Measurements from ENCODE around the gene KRT1.

Gene KRT1

DNA sequence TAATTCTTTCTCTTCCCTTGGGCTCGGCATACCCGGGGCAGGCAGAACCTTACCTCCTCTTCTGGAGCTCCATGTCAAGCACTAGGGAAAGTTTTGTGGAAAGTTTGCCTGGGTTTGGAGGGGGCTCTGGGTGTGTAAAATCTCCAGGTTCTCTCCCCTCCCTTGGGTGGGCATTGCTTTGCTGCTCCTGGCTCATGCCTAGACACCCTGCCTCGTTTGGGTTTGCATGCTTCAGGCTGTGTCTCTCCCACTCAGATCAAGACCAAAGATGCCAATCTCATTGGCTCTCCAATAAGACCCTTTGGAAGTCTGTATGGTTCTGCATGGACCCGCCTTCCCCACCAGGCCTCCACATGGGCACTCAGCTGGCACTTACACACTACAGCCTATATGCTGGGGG, 22.0 kb downstream of the KRT1 start:
- no peak overlapping the region for H3K9ac ChIP-seq (ENCODE audit: low read length)
- peaks cover 52% of the 10 kb centered on the region for H3K27me3 ChIP-seq (replicated peaks; ENCODE audit: insufficient read depth, low read length)
- no peaks in the 10 kb centered on the region for H3K4me1 ChIP-seq (ENCODE audit: low read length)
- H3K9me2 ChIP-seq (replicated peaks; ENCODE audit: insufficient read depth, low read length): no peaks in the 10 kb centered on the region
- H3K4me2 ChIP-seq (ENCODE audit: low read depth, low read length): no peak overlapping the region
- no peak overlapping the region for H3K27ac ChIP-seq (ENCODE audit: low read length)
- no peak for DNase-seq
- no peak for TF ChIP-seq EZH2phosphoT487 (IDR thresholded peaks at IDR 0.05; ENCODE audit: low read length)
- TF ChIP-seq EZH2 (optimal IDR thresholded peaks at IDR 0.05; ENCODE audit: low read depth, low read length): no peak
- TF ChIP-seq, protein P1, sequence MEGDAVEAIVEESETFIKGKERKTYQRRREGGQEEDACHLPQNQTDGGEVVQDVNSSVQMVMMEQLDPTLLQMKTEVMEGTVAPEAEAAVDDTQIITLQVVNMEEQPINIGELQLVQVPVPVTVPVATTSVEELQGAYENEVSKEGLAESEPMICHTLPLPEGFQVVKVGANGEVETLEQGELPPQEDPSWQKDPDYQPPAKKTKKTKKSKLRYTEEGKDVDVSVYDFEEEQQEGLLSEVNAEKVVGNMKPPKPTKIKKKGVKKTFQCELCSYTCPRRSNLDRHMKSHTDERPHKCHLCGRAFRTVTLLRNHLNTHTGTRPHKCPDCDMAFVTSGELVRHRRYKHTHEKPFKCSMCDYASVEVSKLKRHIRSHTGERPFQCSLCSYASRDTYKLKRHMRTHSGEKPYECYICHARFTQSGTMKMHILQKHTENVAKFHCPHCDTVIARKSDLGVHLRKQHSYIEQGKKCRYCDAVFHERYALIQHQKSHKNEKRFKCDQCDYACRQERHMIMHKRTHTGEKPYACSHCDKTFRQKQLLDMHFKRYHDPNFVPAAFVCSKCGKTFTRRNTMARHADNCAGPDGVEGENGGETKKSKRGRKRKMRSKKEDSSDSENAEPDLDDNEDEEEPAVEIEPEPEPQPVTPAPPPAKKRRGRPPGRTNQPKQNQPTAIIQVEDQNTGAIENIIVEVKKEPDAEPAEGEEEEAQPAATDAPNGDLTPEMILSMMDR (IDR thresholded peaks at IDR 0.05; ENCODE audit: low read length): no peak
- no peaks in the 10 kb centered on the region for H3K36me3 ChIP-seq (replicated peaks; ENCODE audit: insufficient read depth, low read length)
- H3K79me2 ChIP-seq (ENCODE audit: low read length): no peaks in the 10 kb centered on the region
- no peaks in the 10 kb centered on the region for H4K20me1 ChIP-seq (ENCODE audit: insufficient read depth, low read length)
- H3K9me3 ChIP-seq (replicated peaks; ENCODE audit: insufficient read depth, low read length): no peaks in the 10 kb centered on the region
- H3K4me3 ChIP-seq (ENCODE audit: low read length): no peak overlapping the region
- H3F3A ChIP-seq (ENCODE audit: insufficient read depth, low read length): no peaks in the 10 kb centered on the region
- no peak overlapping the region for H2AFZ ChIP-seq (ENCODE audit: low read length)

DNA sequence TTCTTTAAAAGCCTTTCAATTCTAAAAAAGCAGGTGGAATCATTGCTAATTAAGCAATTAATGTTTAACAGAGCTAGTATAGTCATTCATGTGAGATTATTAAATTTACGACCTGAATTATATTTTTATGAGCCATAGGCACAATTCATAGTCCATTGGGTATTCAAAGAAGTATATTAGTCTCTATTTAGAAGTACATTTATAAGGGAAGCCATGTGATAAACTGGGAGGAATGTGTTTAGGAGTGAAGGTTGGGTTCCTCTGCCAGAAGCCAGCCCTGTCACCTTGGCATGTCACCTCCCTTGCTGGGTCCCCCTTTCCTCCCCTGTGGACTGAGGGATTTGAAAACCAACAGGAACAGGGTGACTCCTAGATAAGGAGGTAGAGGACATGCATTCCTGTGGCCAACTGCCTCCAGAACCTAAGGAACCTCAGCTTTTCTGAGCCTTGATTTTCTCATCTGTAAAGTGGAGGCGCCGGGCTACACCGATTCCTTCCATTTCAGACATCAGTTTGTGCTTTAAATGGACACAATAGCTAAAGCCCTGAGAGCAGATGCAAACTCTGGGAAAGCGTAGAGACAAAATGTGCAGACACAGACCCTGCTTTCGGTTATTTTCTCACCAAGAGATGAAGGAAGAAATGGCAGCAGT, 22.8 kb downstream of the KRT1 start:
- Histone ChIP-seq H3K4me2 (ENCODE audit: low read depth, low read length) (no peak overlapping the region), H3K9me3 (replicated peaks; ENCODE audit: insufficient read depth, low read length) (no peaks in the 10 kb centered on the region), H2AFZ (ENCODE audit: low read length) (no peak overlapping the region), H3F3A (ENCODE audit: insufficient read depth, low read length) (no peaks in the 10 kb centered on the region), H3K79me2 (ENCODE audit: low read length) (no peaks in the 10 kb centered on the region), H3K4me3 (ENCODE audit: low read length) (no peak overlapping the region), H3K4me1 (ENCODE audit: low read length) (no peaks in the 10 kb centered on the region), H4K20me1 (ENCODE audit: insufficient read depth, low read length) (no peaks in the 10 kb centered on the region), H3K9me2 (replicated peaks; ENCODE audit: insufficient read depth, low read length) (no peaks in the 10 kb centered on the region), H3K36me3 (replicated peaks; ENCODE audit: insufficient read depth, low read length) (no peaks in the 10 kb centered on the region), H3K27ac (ENCODE audit: low read length) (no peak overlapping the region), H3K9ac (ENCODE audit: low read length) (no peak overlapping the region), H3K27me3 (replicated peaks; ENCODE audit: insufficient read depth, low read length) (peaks cover 59% of the 10 kb centered on the region)
- TF ChIP-seq EZH2phosphoT487 (IDR thresholded peaks at IDR 0.05; ENCODE audit: low read length) (no peak), EZH2 (optimal IDR thresholded peaks at IDR 0.05; ENCODE audit: low read depth, low read length) (no peak)
- TF ChIP-seq, protein P1 (IDR thresholded peaks at IDR 0.05; ENCODE audit: low read length): no peak
- DNase-seq: no peak

DNA sequence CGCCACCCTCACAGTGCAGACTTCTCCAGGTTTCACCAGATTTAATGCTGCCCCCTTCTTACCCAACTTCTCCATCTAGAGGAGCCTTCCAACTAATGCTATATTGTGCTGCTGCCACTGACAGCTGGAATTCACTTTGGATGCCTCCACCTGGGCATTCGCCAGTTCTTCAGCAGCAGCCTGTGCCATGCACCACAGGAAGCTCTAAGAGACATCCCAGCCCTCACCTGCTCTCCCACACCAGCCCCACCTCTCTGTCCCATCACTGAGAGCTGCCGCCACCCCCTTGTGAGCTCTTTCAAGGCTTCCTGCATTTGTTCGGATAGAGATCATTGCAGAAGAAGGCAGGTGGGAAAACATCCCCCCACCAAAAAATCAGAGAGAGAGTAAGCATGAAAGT, 23.6 kb downstream of the KRT1 start:
- TF ChIP-seq, protein P1 (IDR thresholded peaks at IDR 0.05; ENCODE audit: low read length): no peak
- TF ChIP-seq EZH2 (optimal IDR thresholded peaks at IDR 0.05; ENCODE audit: low read depth, low read length) (no peak), EZH2phosphoT487 (IDR thresholded peaks at IDR 0.05; ENCODE audit: low read length) (no peak)
- Histone ChIP-seq H4K20me1 (ENCODE audit: insufficient read depth, low read length) (no peaks in the 10 kb centered on the region), H3K9me3 (replicated peaks; ENCODE audit: insufficient read depth, low read length) (no peaks in the 10 kb centered on the region), H2AFZ (ENCODE audit: low read length) (no peak overlapping the region), H3K4me2 (ENCODE audit: low read depth, low read length) (no peak overlapping the region), H3K4me3 (ENCODE audit: low read length) (no peak overlapping the region), H3K9ac (ENCODE audit: low read length) (no peak overlapping the region), H3K4me1 (ENCODE audit: low read length) (no peaks in the 10 kb centered on the region), H3K79me2 (ENCODE audit: low read length) (no peaks in the 10 kb centered on the region), H3K27me3 (replicated peaks; ENCODE audit: insufficient read depth, low read length) (peaks cover 60% of the 10 kb centered on the region), H3K9me2 (replicated peaks; ENCODE audit: insufficient read depth, low read length) (no peaks in the 10 kb centered on the region), H3F3A (ENCODE audit: insufficient read depth, low read length) (no peaks in the 10 kb centered on the region), H3K36me3 (replicated peaks; ENCODE audit: insufficient read depth, low read length) (no peaks in the 10 kb centered on the region), H3K27ac (ENCODE audit: low read length) (no peak overlapping the region)
- DNase-seq: no peak
